ENCODE data around the gene ZIK1.

The ZIK1 gene

DNA sequence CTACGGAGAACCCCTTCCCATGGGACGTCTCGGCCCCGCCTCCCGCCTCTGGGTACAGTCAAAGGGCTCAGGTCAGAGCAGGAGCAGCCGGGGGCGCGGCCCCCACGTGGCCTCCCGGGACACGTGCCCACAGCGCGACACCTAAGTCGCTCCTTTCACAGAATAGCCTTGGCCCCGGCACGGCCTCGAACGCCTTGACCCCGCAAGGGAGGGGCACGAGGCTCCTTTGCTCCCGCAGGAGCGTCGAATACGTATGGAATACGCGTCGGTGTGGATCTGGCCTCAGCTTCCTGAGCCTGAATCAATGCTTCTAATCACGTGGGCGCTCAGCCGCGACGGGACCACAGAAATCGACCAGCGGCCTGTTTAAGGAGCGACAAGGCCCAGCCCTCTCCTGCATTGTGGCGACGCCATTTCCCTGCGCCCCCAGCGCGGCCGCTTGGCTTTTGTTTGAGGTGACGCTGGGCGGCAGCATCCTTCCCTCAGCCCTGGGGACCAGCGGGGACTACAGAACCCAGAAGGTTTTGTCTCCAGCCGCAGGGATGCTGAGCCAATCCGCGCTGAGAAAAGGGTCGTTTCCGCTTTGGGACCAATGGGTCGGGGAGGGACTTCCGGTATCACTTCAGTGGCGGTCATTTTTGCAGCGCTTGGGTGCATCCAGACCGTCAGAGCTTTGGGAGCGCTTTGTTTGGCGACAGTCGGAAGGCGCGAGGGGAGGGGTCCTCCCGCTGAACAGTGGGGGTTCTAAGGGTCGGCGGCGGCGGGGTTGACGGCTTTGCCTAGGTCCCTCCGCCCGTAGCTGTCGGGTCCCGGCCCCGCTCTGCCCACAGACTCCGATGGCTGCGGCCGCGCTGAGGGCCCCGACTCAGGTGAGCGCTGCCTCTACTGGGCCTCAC, at the start of gene ZIK1:
ZIK1 (plus strand) TSS at position 625 of the 896 bp plus-strand sequence; CDS start at position 837, 212 bp downstream.
- peak; percentile 86 for DNase-seq

DNA sequence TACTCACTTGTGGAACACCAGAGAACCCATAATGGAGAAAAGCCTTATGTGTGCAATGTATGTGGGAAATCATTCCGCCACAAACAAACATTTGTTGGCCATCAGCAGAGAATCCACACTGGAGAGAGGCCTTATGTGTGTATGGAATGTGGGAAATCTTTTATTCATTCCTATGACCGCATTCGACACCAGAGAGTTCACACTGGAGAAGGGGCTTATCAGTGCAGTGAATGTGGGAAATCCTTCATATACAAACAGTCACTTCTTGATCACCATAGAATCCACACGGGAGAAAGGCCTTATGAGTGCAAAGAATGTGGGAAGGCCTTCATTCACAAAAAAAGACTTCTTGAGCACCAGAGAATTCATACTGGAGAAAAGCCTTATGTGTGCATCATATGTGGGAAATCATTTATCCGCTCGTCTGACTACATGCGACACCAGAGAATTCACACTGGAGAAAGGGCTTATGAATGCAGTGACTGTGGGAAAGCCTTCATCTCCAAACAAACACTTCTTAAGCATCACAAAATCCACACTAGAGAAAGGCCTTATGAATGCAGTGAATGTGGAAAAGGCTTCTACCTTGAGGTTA, 45.9 kb upstream of the ZIK1 start:
- no peak for DNase-seq

DNA sequence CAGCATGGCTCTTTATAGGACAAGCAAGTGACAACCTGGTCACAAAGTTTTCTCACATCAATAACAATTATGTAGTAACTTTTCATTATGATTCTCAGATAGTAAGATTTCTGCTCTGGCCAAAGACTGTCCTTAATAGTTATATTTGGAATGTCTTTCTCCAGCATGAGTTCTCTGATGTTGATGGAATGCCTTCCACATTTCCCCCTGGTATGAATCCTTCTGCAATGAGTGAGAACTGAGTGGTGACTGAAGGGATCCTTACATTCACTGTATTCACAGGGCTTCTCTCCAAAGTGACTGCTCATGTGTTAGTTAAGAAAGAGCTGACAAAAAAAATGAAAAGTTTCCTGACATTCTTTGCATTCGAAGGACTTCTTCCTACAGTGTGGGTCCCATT, 37.4 kb upstream of the ZIK1 start:
- DNase-seq: no peak

DNA sequence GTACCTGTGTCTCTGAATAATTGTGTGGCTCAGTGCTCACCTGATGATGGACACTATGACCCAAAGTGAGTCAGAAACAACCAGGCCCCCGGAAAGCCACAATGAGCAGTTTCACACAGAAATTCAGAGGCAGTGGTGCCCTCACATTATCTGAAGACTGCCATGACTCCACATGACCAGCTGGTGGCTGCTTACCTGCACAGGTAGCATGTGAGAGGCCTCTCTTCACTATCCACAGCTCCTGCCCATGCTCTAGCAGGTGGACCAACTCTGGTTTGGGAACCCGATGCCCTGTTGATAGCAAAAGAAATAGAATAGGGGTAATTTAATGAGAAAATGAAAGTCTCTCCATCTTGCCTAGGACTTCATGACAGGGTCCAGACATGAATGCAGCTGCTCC, 31.5 kb upstream of the ZIK1 start:
- DNase-seq: no peak

DNA sequence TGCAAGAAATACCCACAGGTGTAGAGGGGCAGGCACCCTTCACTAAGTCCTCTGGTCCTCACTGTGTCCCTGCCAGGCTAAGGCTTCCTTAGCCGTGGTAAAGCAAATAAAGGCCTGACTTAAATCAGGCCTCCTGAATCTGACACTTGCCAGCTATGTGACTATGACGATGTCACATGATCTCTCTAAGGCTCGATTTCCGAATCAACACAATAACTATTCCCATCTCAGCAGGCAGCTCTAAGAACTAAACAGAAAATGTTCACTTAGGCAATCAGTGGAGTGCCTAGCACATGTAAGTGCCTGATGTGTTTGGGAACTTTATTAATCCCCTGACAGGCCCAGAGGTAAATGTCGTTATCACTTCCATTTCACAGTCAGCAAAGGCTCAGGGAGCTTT, 26.3 kb upstream of the ZIK1 start:
- DNase-seq: no peak

DNA sequence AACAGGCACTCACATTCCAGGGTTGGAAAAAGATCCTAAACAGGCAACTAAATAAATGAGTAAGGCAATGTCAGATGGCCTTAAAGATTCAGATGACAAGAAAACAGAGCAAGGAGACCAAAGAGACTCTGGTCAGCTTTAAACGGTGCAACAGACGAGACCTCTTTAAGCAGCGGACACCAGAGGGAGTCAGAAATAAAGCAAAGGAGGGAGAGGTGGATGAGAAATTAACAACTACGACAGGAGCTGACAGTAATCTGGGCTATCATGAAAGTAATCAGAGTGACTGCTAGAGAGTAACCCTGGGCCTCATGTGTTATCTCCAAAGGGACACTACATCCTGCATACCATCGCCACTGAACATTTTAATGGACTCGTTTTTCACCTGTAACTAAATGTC, 25.4 kb upstream of the ZIK1 start:
- DNase-seq: no peak

DNA sequence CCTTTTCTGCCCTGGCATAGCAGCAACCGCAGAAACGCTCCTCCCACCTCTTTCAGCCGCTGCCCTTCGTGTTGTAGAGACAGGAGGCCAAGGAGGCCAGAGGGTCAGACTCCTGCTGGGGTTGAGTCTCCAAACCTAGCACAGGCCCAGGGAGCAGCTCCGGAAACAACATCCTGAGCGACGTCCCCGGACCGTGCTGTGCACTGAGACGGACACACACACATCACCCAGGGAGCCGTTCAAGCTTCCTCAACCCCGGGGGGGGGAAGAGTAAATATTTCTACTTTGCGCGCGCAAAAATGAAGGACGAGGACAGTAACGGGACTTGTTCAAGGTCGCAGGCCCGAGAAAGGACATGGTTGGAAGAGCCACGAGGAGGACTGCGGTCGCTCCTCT, 24.9 kb upstream of the ZIK1 start:
- peak; percentile 25 for DNase-seq

DNA sequence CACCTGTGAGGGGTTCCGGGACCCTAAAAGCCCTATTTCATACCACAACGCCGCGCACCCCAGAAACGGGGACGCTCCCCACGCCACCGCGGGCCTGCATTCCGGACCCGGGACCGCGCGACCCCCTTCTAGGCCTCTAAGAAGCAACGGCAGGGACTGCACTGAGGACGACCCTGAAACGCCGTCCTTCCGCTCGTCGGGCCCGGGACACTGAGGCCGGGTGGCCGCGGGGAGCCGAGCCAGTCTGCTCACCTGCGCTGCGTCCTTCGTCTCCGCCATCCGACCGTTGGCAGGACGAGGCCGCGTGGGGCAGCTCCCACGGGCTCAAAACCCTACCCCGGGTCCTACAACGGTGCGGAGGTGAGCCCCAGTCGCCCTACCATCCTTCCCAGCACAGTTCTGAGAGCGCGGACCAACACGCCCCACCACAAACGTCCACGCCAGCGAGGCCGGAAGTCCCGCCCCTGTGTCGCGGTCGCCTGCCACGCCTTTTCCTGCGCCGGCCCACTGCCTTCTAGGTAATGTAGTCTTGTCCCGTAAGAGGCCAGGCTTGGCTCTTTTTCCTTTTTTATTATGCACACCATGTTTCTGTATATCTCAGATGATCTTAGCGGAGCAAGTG, 24.4 kb upstream of the ZIK1 start, which contains the start of gene ZNF550:
ZNF550 (minus strand) TSS at position 460 of the 622 bp plus-strand sequence; CDS start at position 279, 181 bp downstream.
- peak; percentile 91 for DNase-seq

DNA sequence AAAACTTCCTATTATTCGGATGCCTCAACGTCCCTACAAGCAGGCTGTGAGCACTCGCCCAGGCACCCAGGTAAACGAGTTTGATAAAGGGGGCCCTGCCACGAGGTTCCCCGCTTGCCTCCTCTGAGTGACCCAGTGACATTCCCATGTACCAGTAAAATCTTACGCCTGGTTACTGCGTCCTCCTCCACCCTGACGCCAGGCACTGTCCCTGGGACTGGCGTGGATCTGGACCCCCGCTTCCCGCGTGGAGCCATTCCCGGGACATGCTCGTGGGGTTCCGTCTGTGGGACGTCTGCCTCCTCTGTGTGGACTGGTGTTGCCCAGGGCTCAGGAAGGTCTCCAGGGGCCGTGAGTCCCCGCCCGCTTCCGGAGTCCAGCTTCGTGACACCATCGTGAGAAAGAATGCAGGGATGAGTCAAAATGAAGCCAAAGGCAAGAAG, 23.9 kb upstream of the ZIK1 start:
- DNase-seq: no peak

DNA sequence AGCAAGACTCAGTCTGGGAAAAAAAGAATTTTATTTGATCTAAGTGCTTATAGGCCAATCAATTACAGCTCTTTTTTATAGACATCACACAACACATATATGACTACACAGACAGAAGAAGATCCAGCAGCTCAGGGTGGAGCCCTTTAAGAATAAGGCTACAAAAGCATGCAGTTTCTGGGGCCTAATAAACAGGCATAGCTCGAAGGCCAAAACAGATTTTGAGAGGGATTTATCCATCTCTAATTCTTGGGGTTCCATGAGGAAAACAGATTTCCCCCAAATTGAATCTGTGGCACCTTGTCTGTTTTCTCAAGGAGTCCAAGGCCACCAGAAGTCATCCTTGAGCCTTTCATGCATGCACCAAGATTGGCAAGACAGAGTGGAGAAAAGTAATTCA, 20.4 kb upstream of the ZIK1 start:
- no peak for DNase-seq

DNA sequence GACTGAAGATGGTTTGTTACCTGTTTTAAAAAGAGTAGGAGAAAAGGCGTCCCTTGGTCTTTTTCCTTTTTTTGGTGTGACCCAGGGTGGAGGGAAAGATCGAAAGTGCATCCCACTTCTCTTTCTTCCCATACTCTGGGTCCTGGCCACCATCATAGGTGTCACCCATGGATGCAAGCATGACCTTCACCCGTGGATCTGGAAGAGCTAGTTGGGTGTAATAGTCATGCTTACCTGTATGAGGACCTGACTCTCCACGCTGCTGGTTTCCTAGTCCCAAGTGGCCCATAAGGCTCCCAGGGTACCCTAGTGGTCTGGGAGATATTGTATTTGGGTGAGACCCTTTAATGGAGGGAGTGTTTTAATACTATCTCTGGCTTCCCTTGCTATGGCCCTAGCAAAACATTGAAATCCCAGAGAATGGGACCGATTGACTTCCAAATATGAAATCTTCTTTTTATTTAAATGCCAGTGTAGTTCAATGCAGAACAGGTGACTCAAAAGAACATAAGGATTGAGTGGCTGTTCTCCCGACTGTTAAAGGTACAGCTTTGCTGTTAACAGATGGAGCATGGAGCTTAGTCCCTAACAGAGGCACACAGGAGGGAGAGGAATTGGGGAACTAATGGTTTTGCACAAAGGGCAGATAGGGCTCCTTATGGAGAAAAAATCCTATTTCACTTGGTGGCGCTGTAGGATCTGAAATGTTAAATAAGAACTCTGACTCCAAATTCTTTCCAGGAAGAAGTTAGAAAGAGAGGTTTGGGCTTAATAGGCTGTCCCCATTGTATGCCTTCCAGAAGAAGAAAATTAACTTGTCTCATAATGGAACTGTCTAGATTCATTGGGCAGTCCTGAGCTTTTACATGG, 17.3 kb upstream of the ZIK1 start:
- DNase-seq: peak; percentile 4

DNA sequence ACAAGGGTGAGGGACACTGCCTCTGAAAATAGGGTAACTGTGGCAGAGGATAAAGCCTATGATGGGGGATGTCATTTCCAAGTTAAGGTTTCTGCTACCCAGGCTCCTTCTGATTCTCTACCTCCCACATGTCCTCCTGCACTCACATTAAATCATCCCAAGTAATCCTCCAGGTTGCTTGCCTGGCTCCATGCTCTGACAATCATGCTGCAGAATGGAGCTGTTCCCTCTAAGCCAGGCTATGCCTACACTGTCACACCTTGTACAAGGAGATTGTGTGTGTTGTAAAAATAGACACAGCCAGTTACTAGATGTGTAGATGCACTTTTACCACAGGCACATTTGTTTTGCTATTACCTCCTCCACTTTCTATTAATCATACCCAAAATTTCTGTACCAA, 13.2 kb upstream of the ZIK1 start:
- no peak for DNase-seq

DNA sequence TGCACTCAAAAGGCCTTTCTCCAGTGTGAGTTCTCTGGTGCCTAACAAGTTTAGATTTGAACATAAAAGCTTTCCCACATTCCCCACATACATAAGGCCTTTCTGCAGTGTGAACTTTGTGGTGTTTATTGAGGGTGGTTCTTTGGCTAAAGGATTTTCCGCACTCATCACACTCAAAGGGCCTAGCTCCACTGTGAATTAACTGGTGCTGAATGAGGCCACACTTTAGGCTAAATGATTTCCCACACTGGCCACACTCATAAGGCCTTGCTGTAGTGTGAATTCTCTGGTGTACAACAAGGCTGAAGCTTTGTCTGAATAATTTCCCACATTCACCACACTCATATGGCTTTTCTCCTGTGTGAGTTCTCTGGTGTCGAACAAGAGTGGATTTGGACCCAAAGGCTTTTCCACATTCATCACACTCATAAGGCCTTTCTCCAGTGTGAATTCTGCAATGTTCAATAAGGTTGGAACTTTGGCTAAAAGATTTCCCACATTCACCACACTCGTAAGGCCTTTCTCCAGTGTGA, 11.5 kb upstream of the ZIK1 start:
- no peak for DNase-seq

DNA sequence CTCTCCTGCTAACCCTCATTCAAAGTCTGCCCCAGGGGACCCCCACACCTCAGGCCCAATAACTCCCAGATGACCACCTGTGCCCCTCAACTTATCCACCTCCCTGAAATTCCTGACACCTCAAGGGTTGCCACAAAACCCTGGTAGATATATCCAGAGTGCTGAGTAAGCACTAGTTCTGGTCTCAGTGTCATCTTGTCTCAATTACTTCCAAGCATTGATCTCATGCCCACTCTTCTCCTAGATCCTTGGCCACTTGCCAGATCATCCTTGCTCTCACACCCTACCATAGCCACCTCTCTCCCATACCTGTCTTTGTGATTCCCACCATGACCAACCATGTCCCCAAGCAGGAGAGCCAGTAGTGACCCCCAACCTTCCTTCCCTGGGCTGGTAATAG, 7.3 kb upstream of the ZIK1 start:
- no peak for DNase-seq

DNA sequence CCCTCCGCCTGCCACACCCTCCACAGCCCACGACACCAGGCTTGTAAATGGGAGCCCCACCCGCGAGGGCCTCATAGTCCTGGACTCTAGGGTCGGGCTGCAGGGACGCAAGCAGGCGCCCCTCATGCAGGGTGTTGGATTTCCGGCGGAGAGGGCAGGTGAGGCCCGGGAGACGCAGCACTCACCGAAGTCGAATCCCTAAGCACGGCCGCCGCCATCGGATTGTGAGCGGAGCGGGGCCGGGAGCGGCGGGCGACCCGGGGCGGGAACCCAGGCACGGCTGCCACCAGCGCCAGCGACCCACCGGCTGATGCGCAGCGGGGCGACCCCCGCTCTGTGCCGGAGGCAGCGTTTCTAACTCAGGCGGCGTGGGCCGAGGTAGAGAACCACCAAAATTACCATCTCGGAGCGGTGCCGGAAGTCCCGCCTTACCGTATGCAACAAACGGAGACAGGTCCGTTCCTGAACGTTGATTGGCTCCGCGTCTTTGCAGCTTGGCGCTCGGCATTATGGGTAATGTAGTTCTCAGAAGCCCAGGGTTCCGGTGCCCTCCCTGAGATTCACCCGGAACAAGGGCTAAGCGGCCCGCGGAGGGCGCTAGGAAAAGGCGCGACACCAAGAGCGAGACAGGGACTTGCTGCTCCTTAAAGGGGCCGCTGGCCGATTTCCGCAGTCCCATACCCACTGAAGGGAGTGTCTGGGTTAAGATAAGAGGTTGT, 5.3 kb upstream of the ZIK1 start, which contains the start of gene ZNF416:
ZNF416 (minus strand) TSS at position 425 of the 719 bp plus-strand sequence; CDS start at position 218, 207 bp downstream.
- DNase-seq: peak; percentile 94

DNA sequence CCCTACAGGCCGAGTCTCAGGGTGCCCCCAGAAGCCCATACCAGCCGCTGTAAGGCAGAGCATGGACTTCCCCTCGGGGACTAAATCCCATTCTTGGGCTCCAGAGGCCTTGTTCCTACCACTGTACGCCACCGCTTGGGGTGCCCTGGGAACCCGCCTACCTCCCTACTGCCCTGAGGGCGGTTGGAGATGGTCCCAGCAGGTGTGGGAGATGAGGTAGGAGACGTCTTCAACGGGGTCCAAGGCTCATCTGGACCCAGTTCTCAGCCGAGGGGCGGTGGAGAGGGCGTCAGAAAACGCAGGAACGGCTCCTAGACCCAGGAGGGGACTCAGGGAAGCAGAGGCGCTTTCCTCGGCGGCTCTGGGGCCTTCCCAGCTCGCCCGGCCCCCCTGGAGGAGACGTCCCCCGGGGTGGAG, 833 bp upstream of the ZIK1 start:
- no peak for DNase-seq

DNA sequence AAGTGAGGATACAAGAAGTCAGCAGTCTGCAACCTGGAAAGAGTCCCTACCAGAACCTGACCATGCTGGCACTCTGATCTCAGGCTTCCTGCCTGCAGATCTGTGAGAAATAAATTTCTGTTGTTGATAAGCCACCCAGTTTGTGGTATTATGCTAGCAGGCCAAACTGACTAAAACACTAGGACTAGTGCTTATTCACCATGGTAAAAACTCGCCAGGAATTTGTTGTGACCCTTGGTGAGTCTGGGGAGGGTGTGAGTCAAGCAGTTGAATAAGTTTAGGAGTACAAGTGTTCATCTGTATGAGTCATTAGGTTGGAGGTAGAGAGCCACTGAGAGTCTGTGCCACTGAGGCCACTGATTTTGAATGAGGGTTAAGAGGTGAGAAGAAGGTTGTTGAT, 3.6 kb downstream of the ZIK1 start:
- DNase-seq: no peak

DNA sequence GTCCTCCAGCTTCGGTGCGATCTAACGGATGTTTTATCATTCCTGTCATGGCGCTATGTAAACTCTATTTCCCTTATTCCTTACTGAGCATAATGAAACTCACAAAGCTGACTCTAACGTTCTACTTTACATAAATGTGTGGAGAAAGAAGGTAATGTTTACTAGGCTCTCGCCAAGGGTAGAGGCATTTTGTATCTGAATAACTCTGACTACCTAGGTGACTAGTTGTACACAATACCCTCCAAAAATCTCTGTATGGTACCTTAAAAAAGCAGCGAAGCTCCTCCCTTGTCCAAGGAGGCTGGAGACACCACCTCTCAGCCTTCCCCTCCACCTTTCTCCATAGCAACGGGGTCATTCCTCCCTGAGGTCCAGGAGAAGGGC, 15.4 kb downstream of the ZIK1 start:
- no peak for DNase-seq

DNA sequence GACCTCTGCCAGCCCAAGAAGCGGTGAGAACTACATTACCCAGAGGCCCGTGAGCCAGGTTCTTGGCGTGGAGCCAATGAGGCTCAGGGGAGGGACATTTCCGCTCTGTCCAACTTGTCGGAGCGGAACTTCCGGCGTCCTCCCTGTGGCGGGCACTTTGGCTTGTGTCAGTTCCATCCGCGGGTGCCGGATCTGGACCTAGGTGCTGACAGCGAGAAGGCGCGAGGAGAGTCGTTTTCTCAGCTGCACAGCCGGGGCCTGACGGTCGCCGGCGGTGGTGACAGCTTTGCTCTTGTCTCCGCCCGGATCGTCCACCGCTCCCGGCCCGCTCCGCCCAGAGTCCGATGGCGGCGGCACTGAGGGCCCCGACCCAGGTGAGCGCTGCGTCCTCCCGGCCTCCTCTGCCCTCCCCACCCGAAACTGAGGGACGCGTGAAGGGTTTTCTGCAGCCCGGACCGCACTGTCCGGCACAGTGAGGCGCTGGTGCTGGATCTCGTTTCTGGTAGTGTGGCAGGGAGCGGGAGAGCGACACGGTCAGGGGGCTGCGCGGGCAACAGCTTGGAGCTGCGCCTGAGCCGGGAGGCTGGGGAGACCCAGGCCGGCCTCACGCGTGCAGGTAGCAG, 15.9 kb downstream of the ZIK1 start, which contains the start of gene ZNF530:
ZNF530 (plus strand) TSS at position 125 of the 623 bp plus-strand sequence. CDS start 4,461 bp downstream, outside the sequence.
- peak; percentile 93 for DNase-seq

DNA sequence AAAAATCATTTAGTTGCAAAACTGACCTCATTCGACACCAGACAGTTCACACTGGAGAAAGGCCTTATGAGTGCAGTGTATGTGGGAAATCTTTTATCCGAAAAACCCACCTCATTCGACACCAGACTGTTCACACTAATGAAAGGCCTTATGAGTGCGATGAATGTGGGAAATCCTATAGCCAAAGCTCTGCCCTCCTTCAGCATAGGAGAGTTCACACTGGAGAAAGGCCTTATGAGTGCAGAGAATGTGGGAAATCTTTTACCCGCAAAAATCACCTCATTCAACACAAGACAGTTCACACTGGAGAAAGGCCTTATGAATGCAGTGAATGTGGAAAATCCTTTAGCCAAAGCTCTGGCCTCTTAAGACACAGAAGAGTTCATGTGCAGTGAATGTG, 23.0 kb downstream of the ZIK1 start:
- no peak for DNase-seq

DNA sequence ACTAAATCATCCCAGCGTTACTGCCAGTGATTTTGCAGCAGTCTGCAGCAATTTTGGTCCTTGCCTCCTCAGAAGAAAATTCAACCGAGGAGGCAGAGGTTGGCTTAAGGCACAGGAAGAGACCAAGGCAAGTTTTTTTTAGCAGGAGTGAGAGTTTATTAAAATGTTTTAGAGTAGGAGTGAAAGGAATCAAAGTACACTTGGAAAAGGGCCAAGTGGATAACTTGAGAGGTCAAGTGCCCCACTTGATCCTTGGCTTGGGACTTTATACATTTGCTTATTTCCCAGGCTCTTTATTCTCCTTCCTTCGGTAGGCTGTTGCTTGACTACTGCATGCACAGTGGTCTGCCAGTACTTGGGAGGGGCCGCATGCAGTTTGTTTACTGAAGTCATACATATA, 27.2 kb downstream of the ZIK1 start:
- no peak for DNase-seq

Data from stimulated activated CD4-positive, alpha-beta T cell treated with anti-CD3 and anti-CD28 coated beads, Interleukin-15, amount 100 ng/mL, for 24 hours (primary cell).